Inferior parietal cortex (tissue), 1 donor: Measurements from ENCODE around the gene SHISAL1.
"Not testable (repeated sequence)": the region's sequence is repeated elsewhere in the genome, so short reads cannot be mapped to it uniquely, and the experiment has no call there.

Experiments
- DNase-seq: peaks from one replicate; pipeline ENCODE4 v3.0.0-alpha.2; 2016; ENCODE audit errors: extremely low spot score

The SHISAL1 gene

GRCh38 chr22:44302363-44302762, 10.4 kb downstream of the SHISAL1 start:
- not testable (repeated sequence) for DNase-seq

- no peak for DNase-seq
Observed at GRCh38 chr22:44301039-44301438, 11.7 kb downstream of the SHISAL1 start.

DNA sequence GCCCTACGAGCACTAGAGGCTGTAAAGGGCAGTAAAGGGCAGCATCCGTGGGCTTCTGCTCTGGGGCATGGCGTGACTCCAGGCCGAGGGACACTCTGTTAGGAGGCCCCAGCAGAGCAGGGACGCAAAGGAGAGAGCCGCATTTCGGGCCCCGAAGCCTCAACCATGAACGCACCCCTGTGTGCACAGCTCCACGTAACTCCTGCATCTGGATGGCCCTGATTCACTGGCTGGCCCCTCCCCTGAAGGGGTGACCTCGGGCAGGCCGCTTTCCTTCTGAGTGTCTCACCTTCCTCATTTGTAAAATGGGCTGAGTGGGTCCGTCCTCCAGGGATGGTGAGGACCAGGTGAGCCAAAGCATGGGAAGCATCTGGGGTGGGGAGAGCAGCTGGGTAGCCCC, 13.6 kb downstream of the SHISAL1 start:
- no peak for DNase-seq

DNA sequence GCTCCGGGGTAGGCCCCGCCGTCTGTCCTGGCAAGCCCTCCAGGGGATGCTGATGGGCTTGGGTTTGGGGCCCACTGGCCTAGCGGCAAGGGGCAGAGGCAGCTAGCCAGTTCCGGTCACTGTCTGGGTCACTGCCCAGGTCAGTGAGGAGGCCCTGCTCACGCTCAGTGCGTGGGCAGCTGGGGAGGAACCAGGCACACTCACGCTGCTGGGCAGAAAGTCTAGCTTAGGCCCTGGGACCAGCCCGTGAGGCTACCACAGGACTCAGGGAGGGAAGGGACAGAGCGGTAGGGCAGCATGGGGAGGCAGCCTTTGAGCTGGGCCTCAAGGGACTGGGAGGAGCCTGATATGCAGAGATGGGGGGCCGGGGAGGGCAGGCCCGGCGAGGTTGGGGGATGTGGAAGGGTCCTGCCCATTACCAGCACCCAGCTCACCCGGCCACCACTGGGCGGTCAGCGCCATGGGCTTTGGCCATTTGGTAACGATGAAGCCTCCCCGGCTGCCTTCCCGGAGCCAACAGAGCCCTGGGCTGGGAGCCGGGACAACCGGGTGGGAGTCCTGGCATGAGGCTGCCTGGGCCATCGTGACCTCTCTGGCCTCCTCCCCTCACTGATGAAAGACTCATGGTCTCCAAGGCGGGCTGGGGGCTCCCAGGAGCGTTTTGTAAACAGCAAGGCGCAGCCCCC, 14.2 kb downstream of the SHISAL1 start:
- DNase-seq: no peak

DNA sequence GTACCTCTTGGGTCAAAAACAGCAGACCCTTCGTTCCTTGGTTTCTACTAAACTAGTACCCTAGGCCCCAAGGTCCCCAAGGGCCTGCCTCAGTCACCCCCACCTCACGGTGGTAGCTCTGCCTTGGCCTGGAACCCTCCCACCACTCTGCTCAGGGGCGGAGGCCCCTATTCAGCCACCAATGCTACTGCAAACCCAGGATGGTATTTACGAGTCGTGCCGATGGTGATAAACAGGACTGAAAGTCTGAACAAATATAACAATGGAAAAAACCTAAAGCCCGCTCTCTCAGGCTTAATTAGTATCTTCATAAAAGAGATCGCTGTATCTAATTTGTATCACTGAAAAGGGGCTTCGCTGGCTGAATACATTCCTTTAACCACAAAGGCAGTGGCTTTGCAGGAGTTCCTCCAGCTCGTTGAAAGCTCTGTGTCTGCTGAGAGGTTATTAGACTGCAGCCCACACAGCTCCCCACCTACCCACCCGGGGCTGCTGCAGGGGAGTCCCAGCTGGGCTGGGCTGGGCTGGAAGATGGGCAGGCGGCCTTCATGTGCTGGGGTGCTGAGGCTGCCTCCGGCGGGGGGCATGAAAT, 15.2 kb downstream of the SHISAL1 start:
- no peak for DNase-seq

GRCh38 chr22:44295406-44295805, 17.3 kb downstream of the SHISAL1 start:
- DNase-seq: no peak

DNA sequence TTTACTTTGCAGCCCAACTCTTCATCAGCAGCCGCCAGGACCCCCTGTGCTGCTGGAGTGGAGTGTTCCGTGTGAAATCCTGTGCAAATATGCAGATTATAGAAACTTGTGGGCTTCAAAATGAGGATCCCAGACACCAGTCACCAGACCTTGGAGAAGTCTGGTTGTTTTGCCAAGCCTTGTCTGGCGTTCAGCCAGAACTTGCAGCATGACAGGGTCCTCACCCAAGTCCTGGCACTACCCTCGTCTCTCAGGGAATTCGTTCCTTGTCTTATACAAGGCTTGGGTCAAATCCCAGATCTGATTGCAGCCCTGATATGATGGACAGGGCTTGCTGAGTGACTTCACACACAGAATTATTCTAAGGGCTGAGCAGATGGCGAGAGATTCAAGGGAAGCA, 18.9 kb downstream of the SHISAL1 start:
- DNase-seq: no peak

DNA sequence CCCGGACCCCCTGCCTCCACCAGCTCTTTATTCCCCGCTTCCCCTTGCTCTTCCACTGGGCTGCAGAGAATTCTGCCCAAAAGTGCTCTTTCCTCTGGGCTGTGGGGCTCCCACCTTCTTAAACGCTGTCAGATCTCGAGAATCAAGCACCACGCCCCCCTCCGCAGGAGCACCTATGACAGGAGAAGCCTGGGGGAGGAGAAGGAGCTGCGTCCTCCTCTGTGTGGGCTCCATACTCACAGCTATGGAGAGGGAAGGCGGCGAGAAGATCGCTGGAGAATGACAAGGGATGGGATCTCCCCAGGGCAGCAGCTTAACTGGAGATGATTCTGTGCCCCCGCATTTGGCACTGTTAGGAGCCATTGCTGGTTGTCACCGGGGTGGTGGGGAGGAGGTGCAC, 19.7 kb downstream of the SHISAL1 start:
- DNase-seq: no peak

DNA sequence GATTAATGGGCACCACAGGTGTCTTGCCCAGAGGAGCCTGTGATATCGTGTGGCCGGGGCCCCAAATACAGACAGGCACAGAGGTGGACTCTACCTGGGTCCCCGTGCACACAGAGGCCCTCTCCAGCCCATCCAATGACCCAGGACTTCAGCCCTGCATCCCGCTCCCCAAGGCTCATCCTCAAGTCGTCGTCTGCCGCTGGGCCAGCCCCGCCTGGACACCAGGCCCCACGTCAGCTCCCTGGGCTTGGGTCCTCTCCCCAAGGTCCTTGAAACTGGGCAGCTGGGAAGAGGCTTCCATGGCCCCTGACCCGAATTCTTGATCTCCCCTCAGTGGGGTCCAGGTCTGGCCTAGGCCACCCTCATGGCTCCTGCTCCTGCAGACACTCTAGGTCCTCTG, 20.2 kb downstream of the SHISAL1 start:
- DNase-seq: no peak

GRCh38 chr22:44291674-44292360, 20.9 kb downstream of the SHISAL1 start:
- no peak for DNase-seq

DNA sequence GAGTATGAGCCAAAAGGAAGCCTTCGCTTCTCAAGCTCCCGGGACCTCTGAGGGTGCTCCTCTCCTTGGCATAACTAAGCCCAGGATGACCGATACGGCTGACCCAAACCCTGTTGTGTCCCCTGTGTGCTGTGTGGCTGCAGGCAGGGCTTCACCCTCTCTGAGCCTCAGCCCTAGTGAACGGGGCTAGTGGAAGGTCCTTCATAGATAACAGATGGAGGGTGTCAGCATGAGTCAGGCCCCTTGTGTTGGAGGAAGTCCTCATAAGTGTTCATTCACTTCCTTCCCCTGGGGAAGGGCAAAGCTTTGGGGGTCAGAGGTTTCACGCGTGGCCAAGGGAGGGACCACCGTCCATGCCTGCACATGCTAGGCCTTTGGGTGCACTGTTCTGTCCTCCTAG, 21.5 kb downstream of the SHISAL1 start:
- DNase-seq: no peak

DNA sequence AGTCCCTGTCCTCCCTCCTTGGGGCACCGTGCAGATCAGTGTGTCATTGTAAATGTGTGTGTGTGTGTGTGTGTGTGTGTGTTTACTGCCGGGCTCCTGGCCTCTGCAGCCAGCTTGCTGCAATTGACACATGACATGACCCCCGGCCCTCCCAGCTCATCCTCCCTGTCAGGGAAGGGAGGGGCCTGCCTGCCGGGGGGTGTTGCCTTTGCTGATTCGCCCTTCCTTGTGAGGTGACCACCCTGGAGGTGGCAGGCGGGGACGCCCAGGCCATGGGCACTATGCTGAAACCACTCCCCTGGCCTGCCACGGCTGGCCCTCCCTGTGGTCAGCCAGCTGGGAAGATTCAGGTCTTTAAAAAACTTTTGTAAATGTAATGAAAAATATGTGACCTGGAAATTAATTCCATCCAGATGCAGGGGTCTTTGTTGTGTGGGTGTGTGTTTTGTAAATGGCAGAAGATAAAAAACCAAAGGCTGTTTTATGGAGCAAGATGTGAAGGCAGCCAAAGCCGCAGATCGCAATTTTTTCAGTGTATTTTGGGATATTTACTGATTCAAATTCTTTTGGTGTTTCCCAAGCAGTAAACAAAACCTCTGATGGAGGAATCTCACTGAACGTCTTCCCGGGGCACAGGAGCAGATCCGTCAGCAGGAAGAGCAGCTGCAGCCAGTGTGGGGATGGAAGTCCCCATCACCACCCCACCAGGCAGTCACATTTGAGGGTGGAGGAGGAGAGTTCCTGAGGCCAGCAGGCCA, 23.2 kb downstream of the SHISAL1 start:
- DNase-seq: no peak

DNA sequence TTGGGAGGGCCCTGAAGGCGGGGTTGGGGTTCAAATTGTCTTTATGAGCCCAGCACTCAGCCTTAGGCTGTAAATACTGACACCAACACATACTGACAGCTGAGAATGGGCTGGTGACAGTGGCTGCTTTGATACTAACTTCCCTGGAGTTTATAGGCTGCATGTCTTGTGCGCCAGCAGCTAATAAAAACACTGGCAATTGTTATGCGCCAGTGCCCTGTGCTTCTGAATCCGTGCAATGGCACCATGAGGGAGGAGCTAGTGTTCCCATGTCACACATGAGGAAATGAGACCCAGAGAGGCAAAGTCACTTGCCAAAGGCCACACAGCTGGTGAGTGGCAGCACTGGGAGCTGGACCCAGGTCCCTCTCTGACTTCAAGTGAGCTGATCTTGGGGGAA, 23.8 kb downstream of the SHISAL1 start:
- DNase-seq: no peak

- DNase-seq: no peak
Observed at GRCh38 chr22:44287741-44288140, 25.0 kb downstream of the SHISAL1 start.

DNA sequence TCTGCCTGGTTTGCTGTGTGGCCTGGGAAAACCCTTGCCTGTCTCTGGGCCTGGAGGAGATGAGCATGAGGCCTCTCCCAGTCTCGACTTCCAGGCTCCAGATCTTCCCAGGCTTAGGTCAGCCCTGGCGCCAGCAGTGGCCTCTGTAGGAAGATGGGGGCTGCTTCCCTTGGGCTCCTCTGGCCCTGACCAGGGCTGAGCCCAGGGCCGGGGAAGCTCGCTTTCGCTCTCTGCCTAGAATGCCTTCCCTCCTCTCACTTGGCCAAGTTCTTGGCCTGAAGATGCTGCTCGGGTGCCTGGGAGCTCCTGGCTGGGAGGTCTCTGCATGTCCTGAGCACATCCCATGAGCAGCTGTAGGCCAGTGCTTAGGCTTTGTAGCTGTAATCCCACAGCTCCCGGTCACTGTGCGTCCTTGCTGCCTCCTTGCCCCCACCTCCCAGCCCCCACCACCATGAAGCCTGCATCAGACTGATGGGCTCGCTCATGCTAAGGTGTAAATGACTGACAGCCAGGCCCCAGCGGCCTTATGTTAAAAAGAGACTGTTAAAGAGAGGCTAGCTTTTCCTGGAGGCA, 25.5 kb downstream of the SHISAL1 start:
- no peak for DNase-seq

DNA sequence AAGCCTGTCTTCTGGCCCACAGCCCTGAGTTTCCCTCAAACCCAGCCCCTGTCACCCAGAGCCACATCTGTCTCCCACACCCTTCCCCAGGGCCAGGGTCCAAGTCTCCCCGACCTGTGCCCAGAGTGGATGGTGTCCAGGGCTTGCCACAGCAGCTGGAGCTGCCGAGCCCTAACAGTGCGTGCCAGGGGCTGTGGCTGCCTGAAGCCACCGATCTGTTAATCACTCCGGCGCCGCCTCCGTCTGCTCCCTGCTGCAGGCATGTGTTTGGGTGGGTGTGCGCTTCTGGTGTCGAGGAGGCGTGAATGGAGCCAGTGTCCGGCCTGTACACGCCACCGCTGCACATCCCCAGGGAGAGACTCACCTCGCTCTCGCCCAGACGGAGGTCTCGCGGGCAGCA, 26.1 kb downstream of the SHISAL1 start:
- DNase-seq: no peak

DNA sequence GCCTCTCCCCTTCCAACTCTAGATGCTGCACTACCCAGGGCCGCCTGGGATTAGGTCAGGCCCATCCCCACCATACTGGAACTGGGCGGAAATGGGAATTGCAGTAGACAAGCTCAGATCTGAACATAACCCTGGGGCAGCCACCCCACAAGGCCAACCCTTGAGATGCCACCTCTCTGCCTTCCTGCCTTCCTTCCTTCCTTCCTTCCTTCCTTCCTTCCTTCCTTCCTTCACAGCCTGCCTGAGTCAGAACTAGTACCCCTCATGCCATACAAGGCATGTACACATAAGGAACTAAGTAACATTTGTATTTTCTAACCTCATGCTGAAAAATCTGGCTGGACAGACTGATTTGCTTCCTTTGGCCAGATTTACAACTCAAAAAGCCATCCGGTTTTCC, 28.0 kb downstream of the SHISAL1 start:
- no peak for DNase-seq

DNA sequence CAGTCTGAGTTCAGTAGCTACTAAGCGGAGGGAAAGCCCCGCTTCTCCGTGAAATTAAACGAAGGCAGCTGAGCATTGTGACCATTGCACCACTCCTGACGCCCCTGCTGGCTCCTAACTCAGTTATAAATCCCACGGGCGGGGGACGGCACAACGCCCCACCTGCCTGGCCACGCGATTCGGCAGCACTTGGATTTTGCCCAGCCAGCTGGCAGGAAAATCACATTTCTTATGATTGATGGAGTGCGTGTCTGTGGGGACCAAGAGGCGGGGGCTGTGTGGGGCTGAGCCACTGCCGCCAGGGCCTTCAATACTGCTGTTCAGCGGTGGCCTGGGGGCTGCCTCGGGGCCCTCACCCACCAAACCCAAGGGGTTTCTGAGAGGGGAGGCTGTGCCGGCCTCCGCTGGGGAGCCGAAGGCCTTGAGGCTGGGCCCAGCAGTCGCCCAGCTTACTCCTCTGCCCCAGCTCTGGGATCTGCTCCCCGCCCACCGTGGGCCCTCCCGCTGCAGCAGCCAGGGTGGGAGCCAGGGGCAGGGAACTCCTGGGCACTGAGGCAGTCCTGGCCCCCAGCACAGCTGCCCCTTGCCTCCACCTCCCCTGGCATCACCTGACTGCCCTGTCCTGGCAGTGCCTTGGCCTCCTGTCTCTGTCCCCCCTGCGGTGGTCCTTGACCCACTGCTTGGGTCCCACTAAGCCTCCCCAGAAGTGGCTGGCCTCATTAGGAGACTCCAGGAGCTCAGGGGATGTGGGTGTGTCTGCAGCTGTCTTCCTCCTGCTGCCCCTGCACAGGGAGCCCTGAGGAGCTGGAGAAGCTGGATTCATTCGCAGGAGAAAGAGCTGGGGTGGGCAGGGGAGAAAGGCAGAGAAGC, 30.7 kb downstream of the SHISAL1 start:
- no peak for DNase-seq

DNA sequence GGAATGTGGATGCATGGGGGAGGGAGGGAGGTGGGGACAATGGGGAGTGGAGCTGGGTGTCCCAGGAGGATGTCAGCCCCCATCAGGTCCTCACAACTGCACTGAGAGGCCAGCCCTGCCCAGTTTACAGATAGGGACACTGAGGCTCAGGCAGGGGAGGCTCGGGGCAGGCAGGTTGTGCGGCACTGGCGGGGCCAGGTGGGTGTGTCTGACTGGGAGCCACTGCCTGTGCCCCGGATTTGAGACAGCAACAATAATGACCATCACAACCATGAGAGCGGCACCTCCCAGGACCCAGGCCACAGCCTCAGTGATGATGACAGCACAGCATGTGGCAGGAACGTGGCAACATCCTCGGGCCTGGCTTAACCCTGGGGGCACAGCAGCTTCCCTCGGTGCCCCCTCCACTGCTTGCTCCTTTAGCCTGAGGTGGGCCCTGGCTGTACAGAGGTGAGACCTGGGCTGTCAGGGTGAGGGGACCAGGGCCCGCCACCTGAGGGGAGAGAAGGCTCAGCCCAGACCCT, 32.0 kb downstream of the SHISAL1 start:
- no peak for DNase-seq

DNA sequence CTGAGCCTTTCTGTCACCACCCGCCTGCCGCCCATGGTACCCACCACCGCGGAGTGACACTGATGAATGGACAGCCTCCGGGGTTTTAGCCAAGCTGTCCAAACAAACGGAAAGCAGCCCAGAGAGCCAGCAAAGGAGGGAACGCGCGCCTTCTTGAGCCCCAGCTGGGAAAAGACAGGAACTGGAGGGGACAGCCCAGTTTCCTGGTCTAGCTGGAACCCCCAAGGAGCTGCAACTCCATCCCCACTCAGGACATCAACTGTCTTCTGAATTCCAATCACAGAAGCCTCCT, 33.7 kb downstream of the SHISAL1 start:
- DNase-seq: no peak
